OCI-LY7 (cell line): ENCODE data around the gene SCN4B.

Experiments used
- CTCF ChIP-seq: fragments of 200-600 bp; sonication (generic); conservative IDR thresholded peaks from 2 replicates; pipeline ENCODE4 v1.5.1; 2014; ENCODE audit warnings: mild to moderate bottlenecking, antibody characterized with exemption, low read length, moderate library complexity, mixed read lengths
- EZH2phosphoT487 ChIP-seq: fragments of 200-600 bp; sonication (generic); IDR thresholded peaks from 2 replicates; pipeline ENCODE4 v1.6.1; 2018; ENCODE audit warnings: low read depth, borderline replicate concordance, mild to moderate bottlenecking, mixed run types, antibody characterized with exemption, low read length, moderate library complexity, mixed read lengths

GRCh38 chr11:118168751-118169150 lies 16.1 kb upstream of the SCN4B start:
- no peak for TF ChIP-seq CTCF
- no peak for TF ChIP-seq EZH2phosphoT487
